ENCODE data around the gene HSPB2.

The HSPB2 gene

DNA sequence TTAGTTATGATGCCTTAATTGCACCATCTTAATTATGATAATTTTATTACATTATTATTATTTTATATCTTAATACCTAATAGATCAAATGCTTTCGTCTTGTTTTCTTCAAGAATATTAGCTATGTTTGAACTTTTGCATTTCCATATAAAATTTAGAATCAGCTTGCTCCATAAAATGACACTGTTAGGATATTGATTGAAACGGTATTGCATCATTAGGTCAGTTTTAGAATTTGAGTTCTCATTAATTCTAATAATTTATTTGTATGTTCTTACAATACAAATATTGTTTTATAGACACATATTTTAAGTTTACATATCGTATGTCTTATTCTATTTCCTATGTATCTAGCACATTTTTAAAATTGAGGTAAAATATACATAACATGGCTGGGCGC is 26.5 kb upstream of the HSPB2 start:
- no peaks in the 10 kb centered on the region for H3K9me3 ChIP-seq
- H3K27me3 ChIP-seq = no peaks in the 10 kb centered on the region
- no peak overlapping the region for H3K27ac ChIP-seq
- H4K20me1 ChIP-seq = no peaks in the 10 kb centered on the region
- no peak overlapping the region for H3K9ac ChIP-seq
- no peak overlapping the region for H3K4me3 ChIP-seq
- no peak for TF ChIP-seq Cebpa-rat (IDR thresholded peaks at IDR 0.05)
- H3K4me1 ChIP-seq = no peaks in the 10 kb centered on the region
- H3K36me3 ChIP-seq = no peaks in the 10 kb centered on the region
- H3K4me2 ChIP-seq = no peak overlapping the region

DNA sequence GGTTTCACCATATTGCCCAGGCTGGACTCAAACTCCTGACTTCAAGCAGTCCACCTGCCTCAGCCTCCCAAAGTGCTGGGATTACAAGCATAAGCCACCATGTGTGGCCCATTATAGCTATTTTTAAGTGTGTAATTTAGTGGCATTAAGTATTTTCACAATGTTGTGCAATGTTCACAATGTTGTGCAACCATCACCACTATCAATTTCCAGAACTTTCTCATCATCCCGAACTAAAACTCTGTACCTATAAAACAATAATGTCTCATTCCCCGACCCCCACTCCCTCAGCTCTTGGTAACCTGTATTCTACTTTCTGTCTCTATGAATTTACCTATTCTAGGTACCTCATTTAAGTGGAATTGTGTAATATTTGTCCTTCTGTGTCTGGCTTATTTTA is 25.7 kb upstream of the HSPB2 start:
- no peaks in the 10 kb centered on the region for H3K9me3 ChIP-seq
- H3K4me2 ChIP-seq = no peak overlapping the region
- H3K27me3 ChIP-seq = no peaks in the 10 kb centered on the region
- no peaks in the 10 kb centered on the region for H4K20me1 ChIP-seq
- no peak overlapping the region for H3K27ac ChIP-seq
- H3K36me3 ChIP-seq = no peaks in the 10 kb centered on the region
- TF ChIP-seq Cebpa-rat (IDR thresholded peaks at IDR 0.05) = peak; percentile 13; the same call in 1 of the 2 replicates
- H3K9ac ChIP-seq = no peak overlapping the region
- H3K4me3 ChIP-seq = no peak overlapping the region
- no peaks in the 10 kb centered on the region for H3K4me1 ChIP-seq

DNA sequence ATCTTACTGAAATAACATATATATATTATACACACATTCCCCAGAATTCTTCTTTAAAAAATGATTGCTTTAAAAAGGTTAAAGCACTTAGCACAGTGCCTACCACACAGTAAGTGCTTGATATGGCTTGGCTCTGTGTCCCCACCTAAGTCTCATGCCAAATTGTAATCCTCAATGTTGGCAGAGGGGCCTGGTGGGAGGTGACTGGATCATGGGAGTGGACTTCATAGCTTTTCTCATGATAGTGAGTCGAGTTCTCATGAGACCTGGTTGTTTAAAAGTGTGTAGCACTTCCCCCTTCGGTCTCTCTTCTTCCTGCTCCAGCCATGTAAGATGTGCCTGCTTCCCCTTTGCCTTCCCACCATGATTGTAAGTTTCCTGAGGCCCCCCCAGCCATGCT is 7.1 kb upstream of the HSPB2 start:
- no peak overlapping the region; the same call in 1 of the 2 replicates for H3K4me3 ChIP-seq
- TF ChIP-seq Cebpa-rat (IDR thresholded peaks at IDR 0.05) = no peak
- no peak overlapping the region for H3K9ac ChIP-seq
- no peak overlapping the region for H3K27ac ChIP-seq
- H3K27me3 ChIP-seq = no peaks in the 10 kb centered on the region
- no peaks in the 10 kb centered on the region for H3K4me1 ChIP-seq
- H3K4me2 ChIP-seq = no peak overlapping the region
- no peaks in the 10 kb centered on the region; the same call in 1 of the 2 replicates for H3K36me3 ChIP-seq
- H4K20me1 ChIP-seq = no peaks in the 10 kb centered on the region
- H3K9me3 ChIP-seq = peaks cover 16% of the 10 kb centered on the region

DNA sequence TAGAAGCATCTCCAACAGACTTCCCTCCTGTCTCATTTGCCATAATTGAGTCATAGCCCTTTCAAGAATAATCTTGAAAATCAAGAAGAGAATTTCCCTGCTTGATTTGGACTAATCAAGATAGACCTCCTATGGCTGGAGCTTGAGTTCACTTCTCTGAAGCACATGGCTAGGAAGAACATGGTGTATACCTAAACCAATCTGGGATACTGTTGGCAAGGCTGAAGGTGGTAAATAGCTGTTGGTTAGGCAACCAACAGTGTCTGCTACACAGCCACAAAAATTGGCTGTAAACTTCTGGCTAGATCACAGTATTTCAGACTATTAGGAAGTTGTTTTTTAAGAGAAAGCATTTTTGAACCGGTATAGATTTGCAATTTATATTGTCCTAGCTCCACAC is 5.9 kb upstream of the HSPB2 start:
- no peaks in the 10 kb centered on the region; the same call in 1 of the 2 replicates for H3K36me3 ChIP-seq
- no peak for TF ChIP-seq Cebpa-rat (IDR thresholded peaks at IDR 0.05)
- H3K4me3 ChIP-seq = no peak overlapping the region
- H3K9ac ChIP-seq = no peak overlapping the region
- peaks cover 16% of the 10 kb centered on the region for H3K9me3 ChIP-seq
- H3K4me1 ChIP-seq = no peaks in the 10 kb centered on the region
- H3K27me3 ChIP-seq = no peaks in the 10 kb centered on the region
- no peak overlapping the region for H3K4me2 ChIP-seq
- no peak overlapping the region for H3K27ac ChIP-seq
- no peaks in the 10 kb centered on the region for H4K20me1 ChIP-seq

DNA sequence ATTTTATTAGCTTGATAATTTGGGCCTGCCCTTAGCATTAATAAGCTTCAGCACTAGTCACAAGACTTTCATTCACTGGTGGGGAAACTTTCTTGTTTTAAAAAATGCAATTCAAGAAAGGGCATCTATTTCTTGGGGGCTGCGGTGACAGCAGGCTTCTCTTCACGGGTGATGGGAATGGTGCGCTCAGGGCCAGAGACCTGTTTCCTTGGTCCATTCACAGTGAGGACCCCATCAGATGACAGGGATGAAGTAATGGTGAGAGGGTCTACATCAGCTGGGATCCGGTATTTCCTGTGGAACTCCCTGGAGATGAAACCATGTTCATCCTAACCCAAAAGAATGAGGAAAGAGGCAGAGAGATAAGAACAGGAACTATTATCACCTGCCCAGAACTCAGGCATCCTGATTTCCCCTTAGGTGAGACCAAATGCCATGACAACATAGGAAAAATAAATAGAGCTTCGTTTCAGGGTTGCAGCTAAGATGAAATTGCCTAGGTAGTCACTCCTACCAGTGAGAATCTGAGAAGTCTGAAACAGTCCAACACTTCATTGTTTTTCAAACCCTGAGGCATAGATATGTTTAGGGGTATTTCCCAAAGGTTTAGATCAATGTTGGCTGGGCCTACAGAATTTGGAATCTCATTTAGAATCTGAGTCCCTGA is 3.8 kb upstream of the HSPB2 start:
- Histone ChIP-seq H3K9ac (no peak overlapping the region), H4K20me1 (no peaks in the 10 kb centered on the region), H3K9me3 (peaks cover 16% of the 10 kb centered on the region)

DNA sequence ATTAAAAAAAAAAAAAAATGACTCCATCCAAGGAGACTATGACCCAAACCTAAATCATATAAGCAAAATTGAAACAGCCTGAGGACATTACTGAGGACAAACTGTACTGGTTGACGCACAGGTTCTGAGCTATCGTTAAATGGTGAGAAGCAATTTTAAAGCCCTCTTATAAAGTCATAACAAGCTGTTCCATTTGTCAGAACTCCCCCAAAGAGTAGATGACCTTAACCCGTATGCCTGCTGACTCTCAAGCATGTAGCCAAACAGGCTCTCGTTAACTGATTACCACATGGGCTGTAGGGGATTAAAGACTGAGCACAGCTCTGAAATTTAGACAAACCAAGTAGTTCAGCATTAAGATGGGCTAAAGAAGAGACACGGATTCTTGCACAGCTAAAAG is 3.2 kb upstream of the HSPB2 start:
- Histone ChIP-seq H3K4me1 (no peaks in the 10 kb centered on the region), H3K36me3 (no peaks in the 10 kb centered on the region; the same call in 1 of the 2 replicates), H3K9ac (no peak overlapping the region), H3K27ac (no peak overlapping the region), H3K4me2 (no peak overlapping the region), H4K20me1 (no peaks in the 10 kb centered on the region), H3K4me3 (no peak overlapping the region), H3K27me3 (no peaks in the 10 kb centered on the region), H3K9me3 (peaks cover 13% of the 10 kb centered on the region)
- no peak for TF ChIP-seq Cebpa-rat (IDR thresholded peaks at IDR 0.05)

More for the DNA sequence above, 3.8 kb upstream of the HSPB2 start:
- H3K36me3 ChIP-seq = no peaks in the 10 kb centered on the region; the same call in 1 of the 2 replicates
- no peak overlapping the region for H3K4me3 ChIP-seq
- H3K4me1 ChIP-seq = no peaks in the 10 kb centered on the region
- no peak overlapping the region for H3K4me2 ChIP-seq
- no peak for TF ChIP-seq Cebpa-rat (IDR thresholded peaks at IDR 0.05)
- no peaks in the 10 kb centered on the region for H3K27me3 ChIP-seq
- H3K27ac ChIP-seq = no peak overlapping the region

DNA sequence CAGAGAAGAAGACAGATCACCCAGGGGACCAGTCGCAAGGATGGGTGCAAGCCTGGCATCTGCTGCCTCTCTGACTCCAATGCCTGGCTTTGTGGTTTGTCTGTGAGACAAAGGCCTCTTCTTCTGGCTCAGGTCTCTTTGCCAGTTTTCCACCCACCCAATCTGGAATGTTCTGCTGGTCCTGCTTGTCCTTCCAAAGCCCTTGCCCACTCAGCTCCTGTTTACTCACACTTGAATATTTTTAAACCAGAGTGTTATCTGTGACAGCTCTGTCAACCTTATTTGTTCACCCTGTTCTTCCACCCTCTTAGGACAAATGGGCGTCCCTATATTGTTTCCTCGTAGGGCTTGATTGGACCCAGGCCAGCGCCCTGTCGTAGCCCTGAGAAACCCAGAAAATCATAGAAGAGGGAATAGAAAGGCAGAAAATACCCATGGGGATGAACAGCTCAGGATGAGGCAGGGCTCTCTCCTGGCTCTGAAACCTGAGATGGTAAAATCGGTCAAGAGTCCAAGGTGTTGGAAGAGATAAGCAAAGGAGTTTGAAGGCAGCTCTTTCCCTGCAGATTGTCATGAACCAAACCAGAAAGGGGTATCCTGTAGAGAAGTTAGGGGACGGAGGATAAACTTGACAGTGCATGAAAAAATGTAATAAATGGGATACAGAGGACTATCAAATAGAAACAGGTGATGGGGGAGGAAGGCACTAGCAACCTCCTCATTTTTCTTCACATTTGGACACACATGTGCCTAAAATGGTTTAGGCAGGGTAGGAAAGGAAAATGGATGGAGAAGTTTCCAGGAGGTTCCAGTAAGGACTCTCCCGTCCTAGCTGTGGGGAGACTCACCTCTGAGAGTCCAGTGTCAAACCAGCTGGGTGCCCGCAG is 1.6 kb upstream of the HSPB2 start:
- no peak for TF ChIP-seq Cebpa-rat (IDR thresholded peaks at IDR 0.05)
- Histone ChIP-seq H3K27ac (no peak overlapping the region), H3K4me3 (no peak overlapping the region), H3K27me3 (no peaks in the 10 kb centered on the region), H3K9ac (no peak overlapping the region), H3K36me3 (no peaks in the 10 kb centered on the region), H3K9me3 (no peaks in the 10 kb centered on the region), H3K4me2 (no peak overlapping the region), H3K4me1 (no peaks in the 10 kb centered on the region), H4K20me1 (no peaks in the 10 kb centered on the region)

DNA sequence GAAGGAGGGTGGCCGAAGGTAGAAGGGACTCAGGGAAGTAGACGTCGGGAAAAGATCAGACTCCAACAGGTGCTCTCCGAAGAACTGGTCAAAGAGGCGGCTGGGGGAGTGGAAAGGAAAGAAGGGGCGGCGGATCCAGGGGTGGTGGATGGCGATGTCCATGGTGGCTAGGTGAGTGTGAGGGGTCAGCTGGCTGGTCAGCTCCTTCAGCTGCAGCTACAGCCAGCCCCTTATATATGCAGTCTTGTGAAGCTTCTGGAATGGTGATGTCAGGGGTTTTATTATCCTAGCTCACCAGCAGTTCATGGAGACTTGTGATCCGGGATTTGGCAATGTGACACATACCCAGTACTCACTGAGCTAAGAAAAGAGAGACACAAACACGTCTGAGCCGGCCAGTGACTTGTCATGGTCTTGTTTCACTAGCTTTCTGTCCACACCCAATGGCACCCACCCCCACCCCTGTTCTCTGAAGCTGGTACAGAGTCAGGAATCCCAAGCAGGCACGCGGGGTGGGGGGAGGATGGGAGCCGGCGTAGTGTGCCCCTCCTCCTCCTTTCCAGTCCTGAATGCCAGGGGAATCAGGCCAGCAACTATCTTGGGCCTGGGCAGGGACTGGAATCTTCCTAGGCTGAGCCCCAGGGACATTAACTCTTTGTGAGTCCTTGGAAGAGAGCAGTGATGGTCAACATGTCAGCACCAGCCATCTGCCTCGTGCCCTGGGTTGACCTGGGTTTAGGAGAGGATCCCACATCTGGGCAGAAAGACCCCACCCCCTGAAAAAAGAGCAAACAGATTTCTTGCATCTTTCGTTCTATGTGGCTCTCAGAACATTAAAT is 752 bp upstream of the HSPB2 start, which contains the start of gene CRYAB:
TSS of gene CRYAB (minus strand) at position 208 of the 839 bp plus-strand sequence. CDS start at position 162, 46 bp downstream.
- Histone ChIP-seq H3K9me3 (no peaks in the 10 kb centered on the region), H3K4me1 (no peaks in the 10 kb centered on the region), H4K20me1 (no peaks in the 10 kb centered on the region), H3K36me3 (no peaks in the 10 kb centered on the region), H3K4me2 (no peak within 1 kb of the TSS), H3K27me3 (no peaks in the 10 kb centered on the region), H3K4me3 (no peak within 1 kb of the TSS), H3K9ac (no peak within 1 kb of the TSS), H3K27ac (no peak within 1 kb of the TSS)
- TF ChIP-seq Cebpa-rat (IDR thresholded peaks at IDR 0.05) = no peak

DNA sequence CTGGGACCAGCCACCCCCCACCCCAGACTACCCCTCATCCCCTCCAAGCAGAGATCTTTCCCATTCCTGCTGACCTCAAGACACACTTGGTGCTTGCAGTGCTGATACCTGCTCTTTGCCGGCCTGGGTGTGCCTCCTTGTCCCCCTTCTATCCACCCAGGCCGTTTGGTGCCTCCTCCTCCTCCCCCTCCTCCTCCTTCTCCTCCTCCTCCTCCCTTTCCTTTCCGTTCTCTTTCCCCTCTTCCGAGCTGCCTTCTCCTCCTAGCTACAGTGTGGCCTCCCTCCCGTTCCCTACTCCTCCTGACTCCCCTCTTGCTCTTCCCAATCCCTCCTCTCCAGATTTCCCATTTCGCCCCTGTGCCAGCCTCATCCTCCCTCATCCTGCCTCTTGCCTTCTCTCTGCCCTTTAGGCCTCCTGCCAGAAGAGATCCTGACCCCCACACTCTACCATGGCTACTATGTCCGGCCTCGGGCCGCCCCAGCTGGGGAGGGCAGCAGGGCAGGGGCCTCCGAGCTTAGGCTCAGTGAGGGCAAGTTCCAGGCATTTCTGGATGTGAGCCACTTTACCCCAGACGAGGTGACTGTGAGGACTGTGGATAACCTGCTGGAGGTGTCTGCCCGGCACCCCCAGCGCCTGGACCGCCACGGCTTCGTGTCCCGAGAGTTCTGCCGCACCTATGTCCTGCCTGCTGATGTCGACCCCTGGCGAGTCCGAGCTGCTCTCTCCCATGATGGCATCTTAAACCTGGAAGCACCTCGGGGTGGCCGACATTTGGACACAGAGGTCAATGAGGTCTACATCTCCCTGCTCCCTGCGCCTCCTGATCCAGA is 712 bp downstream of the HSPB2 start:
- TF ChIP-seq Cebpa-rat (IDR thresholded peaks at IDR 0.05) = no peak

More for the DNA sequence above, 712 bp downstream of the HSPB2 start:
- Histone ChIP-seq H3K4me3 (no peak overlapping the region), H4K20me1 (no peaks in the 10 kb centered on the region), H3K27me3 (no peaks in the 10 kb centered on the region), H3K27ac (no peak overlapping the region), H3K9me3 (no peaks in the 10 kb centered on the region), H3K9ac (no peak overlapping the region), H3K4me2 (no peak overlapping the region), H3K36me3 (no peaks in the 10 kb centered on the region), H3K4me1 (no peaks in the 10 kb centered on the region)
